Vagina (tissue), 2 donors: ENCODE results near the gene EPS8L3.

Experiments
- POLR2AphosphoS5 ChIP-seq, 2 donors: sonication (generic); formaldehyde crosslinking; IDR thresholded peaks; one replicate each; pipeline ENCODE4 v1.9.0; 2017; ENCODE audit warnings: antibody characterized with exemption in 2 of 2, mild to moderate bottlenecking in 2 of 2, low read depth in 1 of 2; ENCODE audit not compliant: insufficient read depth in 1 of 2
- TF ChIP-seq, protein P1 (sequence below), 3 experiments: fragments of 450-650 bp in 2 of 3; fragments of 200-600 bp in 1 of 3; sonication (generic) in 1 of 3; IDR thresholded peaks; one replicate each; pipeline ENCODE4 v1.5.1; 2017 to 2019; ENCODE audit warnings: antibody characterized with exemption in 3 of 3, mild to moderate bottlenecking in 2 of 3, moderate library complexity in 2 of 3

DNA sequence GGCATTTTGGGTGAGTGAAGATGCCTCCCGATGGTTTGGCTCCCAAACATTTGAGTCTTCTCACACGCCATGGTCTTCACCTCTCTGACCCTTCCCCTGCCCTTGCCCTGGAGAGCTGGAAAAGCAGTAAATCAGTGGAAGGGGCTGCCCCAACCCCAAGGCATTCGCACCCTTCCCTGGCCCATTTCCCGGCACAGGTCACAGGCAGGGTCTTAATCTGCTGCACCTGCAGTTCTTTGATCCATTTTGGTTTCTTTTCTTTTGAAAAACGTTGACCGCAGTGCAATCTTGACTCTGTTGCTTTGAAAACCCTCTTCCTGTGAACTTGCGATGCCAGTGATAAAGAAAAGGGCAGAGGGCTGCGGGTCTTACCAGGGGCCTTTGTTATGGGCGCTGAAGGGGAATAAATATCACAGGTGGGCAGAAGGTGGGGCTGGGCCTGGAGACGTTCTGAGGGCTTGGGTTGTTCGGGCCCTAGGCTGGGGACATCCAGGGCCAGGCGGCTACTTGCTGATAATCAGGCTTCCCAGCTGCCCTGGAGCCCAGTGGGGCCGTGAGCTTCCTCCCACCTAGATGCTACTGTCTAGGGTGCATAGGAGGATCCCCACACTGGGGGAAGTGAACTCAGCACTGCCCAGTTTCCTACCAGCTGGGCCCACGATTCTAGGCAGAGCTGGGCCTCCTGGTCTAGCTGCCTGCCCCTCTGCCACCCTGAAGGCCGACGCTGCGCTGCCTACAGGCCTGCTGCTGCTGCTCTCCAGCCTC lies 38.6 kb upstream of the EPS8L3 start:
- TF ChIP-seq POLR2AphosphoS5 (IDR thresholded peaks at IDR 0.05; ENCODE audit: insufficient read depth in 1 of 2, low read depth in 1 of 2) = no peak
- TF ChIP-seq, protein P1, sequence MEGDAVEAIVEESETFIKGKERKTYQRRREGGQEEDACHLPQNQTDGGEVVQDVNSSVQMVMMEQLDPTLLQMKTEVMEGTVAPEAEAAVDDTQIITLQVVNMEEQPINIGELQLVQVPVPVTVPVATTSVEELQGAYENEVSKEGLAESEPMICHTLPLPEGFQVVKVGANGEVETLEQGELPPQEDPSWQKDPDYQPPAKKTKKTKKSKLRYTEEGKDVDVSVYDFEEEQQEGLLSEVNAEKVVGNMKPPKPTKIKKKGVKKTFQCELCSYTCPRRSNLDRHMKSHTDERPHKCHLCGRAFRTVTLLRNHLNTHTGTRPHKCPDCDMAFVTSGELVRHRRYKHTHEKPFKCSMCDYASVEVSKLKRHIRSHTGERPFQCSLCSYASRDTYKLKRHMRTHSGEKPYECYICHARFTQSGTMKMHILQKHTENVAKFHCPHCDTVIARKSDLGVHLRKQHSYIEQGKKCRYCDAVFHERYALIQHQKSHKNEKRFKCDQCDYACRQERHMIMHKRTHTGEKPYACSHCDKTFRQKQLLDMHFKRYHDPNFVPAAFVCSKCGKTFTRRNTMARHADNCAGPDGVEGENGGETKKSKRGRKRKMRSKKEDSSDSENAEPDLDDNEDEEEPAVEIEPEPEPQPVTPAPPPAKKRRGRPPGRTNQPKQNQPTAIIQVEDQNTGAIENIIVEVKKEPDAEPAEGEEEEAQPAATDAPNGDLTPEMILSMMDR (IDR thresholded peaks at IDR 0.05) = no peak
